HepG2 (cell line): ENCODE data around the gene BATF2. TPM values are rescaled to one million over a fixed set of nuclear protein-coding genes. Genes with fewer than 3 reads are reported as not detected.

Source experiments
- ATAC-seq: fragments of 200-7000 bp; cut with Tn5 transposase; 3 replicates; pipeline ENCODE4 v1.9.1; 2020; ENCODE audit warnings: mild to moderate bottlenecking, moderate library complexity
- BruUV-seq: library from RNA; stranded (reverse); fragments of 400-500 nt; replicated peaks from 2 replicates; lab custom pipeline; 2021; lab: Mats Ljungman, UMichigan
- CTCF ChIA-PET: fragments of 300-600 bp; formaldehyde crosslinking; extraction: SDS; loops from one replicate; lab custom pipeline; 2021; ENCODE audit warnings: low total read pairs, inconsistent platforms, low intra/inter-chr PET ratio; lab: Yijun Ruan, JAX
- POLR2A ChIA-PET: fragments of 350-600 bp; sonication (Branson Sonifier 250); formaldehyde crosslinking; loops from one replicate; lab custom pipeline; 2020; ENCODE audit warnings: antibody characterized with exemption, inconsistent platforms; lab: Yijun Ruan, JAX
- DNase-seq: peaks from one replicate; pipeline ENCODE4 v3.0.0-alpha.2; 2015; ENCODE audit warnings: low spot score
- FAIRE-seq: peaks from 3 replicates; lab custom pipeline; 2011; peaks lifted over from hg19 to GRCh38; lab: Jason Lieb, UNC
- H2AFZ ChIP-seq: one replicate; pipeline ENCODE4 v1.6.1; 2011; ENCODE audit warnings: low read length, inconsistent platforms
- H3K27ac ChIP-seq: fragments of 300-600 bp; 3 replicates; pipeline ENCODE4 v1.8.0; 2011; ENCODE audit warnings: mixed run types, mild to moderate bottlenecking, mixed read lengths, low read length, inconsistent platforms; ENCODE audit not compliant: insufficient read depth; ENCODE audit errors: extremely low read length
- H3K27me3 ChIP-seq, 2 experiments: fragments of 200-600 bp in 1 of 2; 2 replicates in 1 of 2; 3 replicates in 1 of 2; pipeline versions ENCODE4 v1.6.0 to v1.8.0; 2011; ENCODE audit warnings: low read length in 2 of 2, mild to moderate bottlenecking in 2 of 2, moderate library complexity in 2 of 2, inconsistent platforms in 1 of 2; ENCODE audit not compliant: insufficient read depth in 2 of 2, control insufficient read depth in 1 of 2
- H3K36me3 ChIP-seq, 2 experiments: fragments of 200-600 bp in 1 of 2; replicated peaks in 1 of 2; 2 replicates in 1 of 2; 3 replicates in 1 of 2; pipeline versions ENCODE4 v1.5.1 to v1.8.0; 2011; ENCODE audit warnings: low read length in 2 of 2, inconsistent platforms in 1 of 2; ENCODE audit not compliant: insufficient read depth in 2 of 2, control insufficient read depth in 1 of 2
- H3K4me1 ChIP-seq: 2 replicates; pipeline ENCODE4 v1.5.1; 2012; ENCODE audit warnings: low read length, inconsistent platforms; ENCODE audit not compliant: insufficient read depth
- H3K4me2 ChIP-seq: 2 replicates; pipeline ENCODE4 v1.6.0; 2011; ENCODE audit warnings: low read depth, low read length, inconsistent platforms
- H3K4me3 ChIP-seq, 3 experiments: fragments of 200-600 bp in 1 of 3; sonication (generic), shearing (Covaris generic) in 1 of 3; replicated peaks in 1 of 3; 2 replicates each; pipeline ENCODE4 v1.5.1; 2011 to 2016; ENCODE audit warnings: low read length in 3 of 3, inconsistent platforms in 2 of 3, low read depth in 2 of 3, mild to moderate bottlenecking in 2 of 3, control low read depth in 1 of 3, mixed read lengths in 1 of 3; ENCODE audit not compliant: insufficient read depth in 1 of 3
- H3K79me2 ChIP-seq: one replicate; pipeline ENCODE4 v1.6.1; 2011; ENCODE audit warnings: low read length, inconsistent platforms; ENCODE audit not compliant: insufficient read depth
- H3K9ac ChIP-seq: 2 replicates; pipeline ENCODE4 v1.6.0; 2011; ENCODE audit warnings: mild to moderate bottlenecking, low read depth, low read length, inconsistent platforms; ENCODE audit not compliant: insufficient read depth
- H3K9me3 ChIP-seq: 2 replicates; pipeline ENCODE4 v1.5.1; 2012; ENCODE audit warnings: mild to moderate bottlenecking, low read length
- H4K20me1 ChIP-seq: 2 replicates; pipeline ENCODE4 v1.6.0; 2011; ENCODE audit warnings: inconsistent platforms, mild to moderate bottlenecking, low read length, moderate library complexity; ENCODE audit not compliant: insufficient read depth
- ATF1 ChIP-seq: IDR thresholded peaks from 2 replicates; pipeline ENCODE4 v1.6.1; 2016; ENCODE audit warnings: mild to moderate bottlenecking, control low read depth
- FOXK1 ChIP-seq: sonication (generic); formaldehyde crosslinking; IDR thresholded peaks from 2 replicates; pipeline ENCODE4 v1.4.0; 2020; ENCODE audit warnings: low read depth, missing genetic modification reagents, borderline replicate concordance
- HNRNPK ChIP-seq: fragments of 200-400 bp; formaldehyde crosslinking; IDR thresholded peaks from 2 replicates; pipeline ENCODE4 v1.6.1; 2018; ENCODE audit warnings: low read length, low read depth, moderate library complexity, mild to moderate bottlenecking; ENCODE audit not compliant: poor library complexity, severe bottlenecking
- KLF16 ChIP-seq, 2 experiments: sonication (generic) in 1 of 2; formaldehyde crosslinking in 1 of 2; IDR thresholded peaks; 2 replicates each; pipeline versions ENCODE4 v1.6.1 to v1.8.0; 2016 to 2023; ENCODE audit warnings: missing genetic modification reagents in 2 of 2, missing compliant biosample characterization in 1 of 2
- SALL1 ChIP-seq: sonication (generic); formaldehyde crosslinking; IDR thresholded peaks from 2 replicates; pipeline ENCODE4 v1.8.0; 2022; ENCODE audit warnings: mild to moderate bottlenecking, missing genetic modification reagents
- THAP11 ChIP-seq: IDR thresholded peaks from 2 replicates; pipeline ENCODE4 v1.6.1; 2016; ENCODE audit warnings: missing biosample characterization, missing genetic modification reagents
- TOE1 ChIP-seq: sonication (generic); formaldehyde crosslinking; IDR thresholded peaks from 2 replicates; pipeline ENCODE4 v1.4.0; 2020; ENCODE audit warnings: mild to moderate bottlenecking, missing genetic modification reagents
- ZBTB10 ChIP-seq: sonication (generic); formaldehyde crosslinking; IDR thresholded peaks from 2 replicates; pipeline ENCODE4 v1.4.0; 2020; ENCODE audit warnings: missing genetic modification reagents, borderline replicate concordance
- ZFP90 ChIP-seq: sonication (generic); formaldehyde crosslinking; IDR thresholded peaks from 2 replicates; pipeline ENCODE4 v1.8.0; 2022; ENCODE audit warnings: missing genetic modification reagents, mild to moderate bottlenecking, inconsistent platforms, borderline replicate concordance
- ZKSCAN5 ChIP-seq: sonication (generic); formaldehyde crosslinking; IDR thresholded peaks from 2 replicates; pipeline ENCODE4 v1.5.1; 2020; ENCODE audit warnings: mild to moderate bottlenecking, missing genetic modification reagents
- ZNF101 ChIP-seq: sonication (generic); formaldehyde crosslinking; IDR thresholded peaks from 2 replicates; pipeline ENCODE4 v1.4.0; 2020; ENCODE audit warnings: mild to moderate bottlenecking, low read depth, missing genetic modification reagents, borderline replicate concordance
- ZNF337 ChIP-seq: sonication (generic); formaldehyde crosslinking; IDR thresholded peaks from 2 replicates; pipeline ENCODE4 v1.5.1; 2020; ENCODE audit warnings: missing genetic modification reagents, low read depth, mild to moderate bottlenecking, borderline replicate concordance
- ZNF362 ChIP-seq: sonication (generic); formaldehyde crosslinking; IDR thresholded peaks from 2 replicates; pipeline ENCODE4 v1.4.0; 2020; ENCODE audit warnings: missing genetic modification reagents, mild to moderate bottlenecking, borderline replicate concordance
- ZNF512B ChIP-seq: sonication (generic); formaldehyde crosslinking; IDR thresholded peaks from 2 replicates; pipeline ENCODE4 v1.5.1; 2020; ENCODE audit warnings: missing genetic modification reagents, mild to moderate bottlenecking, borderline replicate concordance
- ZNF546 ChIP-seq: sonication (generic); formaldehyde crosslinking; conservative IDR thresholded peaks from 2 replicates; pipeline ENCODE4 v1.8.1; 2023; ENCODE audit warnings: mild to moderate bottlenecking, missing genetic modification reagents
- ZNF564 ChIP-seq: sonication (generic); formaldehyde crosslinking; IDR thresholded peaks from 2 replicates; pipeline ENCODE4 v1.8.1; 2023; ENCODE audit warnings: mild to moderate bottlenecking, missing genetic modification reagents
- ZNF768 ChIP-seq: sonication (generic); formaldehyde crosslinking; IDR thresholded peaks from 2 replicates; pipeline ENCODE4 v1.4.0; 2020; ENCODE audit warnings: missing genetic modification reagents
- ZNF782 ChIP-seq: sonication (generic); formaldehyde crosslinking; IDR thresholded peaks from 2 replicates; pipeline ENCODE4 v1.4.0; 2020; ENCODE audit warnings: missing genetic modification reagents, mild to moderate bottlenecking, borderline replicate concordance
- ZNF792 ChIP-seq: IDR thresholded peaks from 2 replicates; pipeline ENCODE4 v1.6.1; 2016
- WGBS: methylation state at CpG from one replicate; pipeline ENCODE4 v1.1.6; 2017; ENCODE audit warnings: low lambda C conversion rate; 5-methylcytosine and 5-hydroxymethylcytosine counted together
- in situ Hi-C: cut with HindIII; loops from 2 replicates; pipeline ENCODE4 v1.10.0; 2017; ENCODE audit warnings: low pct_unique_long_range_greater_than_20kb; ENCODE audit not compliant: extremely low pct_ligation_motif_present
- intact Hi-C: fragments of 100-400 bp; cut with micrococcal nuclease; formaldehyde crosslinking; loops from one replicate; pipeline ENCODE4 v1.10.0; 2022; ENCODE audit not compliant: unreplicated experiment
- polyA plus RNA-seq, 8 experiments: library from polyadenylated mRNA; depleted of rRNA in 3 of 8; stranded (reverse) in 7 of 8; unstranded in 1 of 8; fragments of >200 nt; fragmentation: Illumina TruSeq in 4 of 8; extraction: Trizol in 4 of 8; gene quantifications; 2 replicates each; pipeline versions ENCODE4 v1.2.1 to v1.2.3, GENCODE V29; 2011 to 2016; ENCODE audit warnings: low read depth in 4 of 8, missing spikeins in 1 of 8, mixed read lengths in 1 of 8; ENCODE audit not compliant: insufficient read depth in 1 of 8
- total RNA-seq, 5 experiments: library from RNA; depleted of rRNA; stranded (reverse); fragments of >200 nt; fragmentation: Illumina TruSeq; extraction: Trizol; gene quantifications; 2 replicates each; pipeline ENCODE4 v1.2.3, GENCODE V29; 2016; ENCODE audit warnings: low read depth in 1 of 5

The BATF2 gene
- total and polyA plus RNA-seq, 2 of the 13 experiments (the other 11 are each of a cell fraction or from before 2014, with no cell fraction given), result 2.8 to 3.9 TPM

GRCh38 chr11:65003282-65003681, 6.5 kb upstream of the BATF2 start:
- no peak overlapping the region for H3K4me3 ChIP-seq
- WGBS, result 58% methylated on average over 5 of the region's 7 CpGs
- intact Hi-C loops, result no loop called here
- ChIA-PET CTCF (interaction anchor here (1.2 kb wide), 1 partner anchor 10 kb away, joined by 3 read pairs; the partner anchor contains the start of gene ARL2), POLR2A (interaction anchor here (0.6 to 2.3 kb wide), 2 partner anchors 11 to 162 kb away, joined by 3 to 5 read pairs; partner anchors contain the start of gene ARL2)
- FAIRE-seq (no peak), ATAC-seq (no peak), DNase-seq (no peak)
- in situ Hi-C loops, result no loop called here
- H3K36me3 ChIP-seq, result no peaks in the 10 kb centered on the region
- H2AFZ ChIP-seq, result no peak overlapping the region
- peaks cover 69% of the 10 kb centered on the region for H3K4me1 ChIP-seq
- H4K20me1 ChIP-seq, result no peaks in the 10 kb centered on the region
- no peak overlapping the region for H3K4me2 ChIP-seq
- no peak overlapping the region for H3K27ac ChIP-seq
- H3K27me3 ChIP-seq, result peaks cover 0 to 6% of the 10 kb centered on the region in 2 experiments; a peak in 2 of 5 replicates
- no peaks in the 10 kb centered on the region for H3K9me3 ChIP-seq
- BruUV-seq, result no TSS peak
- H3K9ac ChIP-seq, result no peak overlapping the region
- no peaks in the 10 kb centered on the region for H3K79me2 ChIP-seq
- TF ChIP-seq ZNF546 (CRISPR knock-in tag), result no peak
- no peak for TF ChIP-seq ZFP90 (CRISPR knock-in tag)
- peak; percentile 32; the same call in 1 of the 2 replicates for TF ChIP-seq FOXK1 (CRISPR knock-in tag)
- 0 out of 2 replicates have a peak, but pooled peaks have one; percentile 38 for TF ChIP-seq SALL1 (CRISPR knock-in tag)
- peak; percentile 43; the same call in 1 of the 2 replicates for TF ChIP-seq ZNF768 (CRISPR knock-in tag)
- TF ChIP-seq ZNF782 (CRISPR knock-in tag), result no peak
- TF ChIP-seq TOE1 (CRISPR knock-in tag), result no peak
- no peak for TF ChIP-seq KLF16 (CRISPR knock-in tag; IDR thresholded peaks at IDR 0.05)
- TF ChIP-seq HNRNPK, result no peak
- TF ChIP-seq ZNF512B (CRISPR knock-in tag), result no peak
- no peak for TF ChIP-seq ZKSCAN5 (CRISPR knock-in tag)
- TF ChIP-seq ATF1, result no peak
- TF ChIP-seq ZNF362 (CRISPR knock-in tag), result no peak
- no peak for TF ChIP-seq THAP11 (CRISPR knock-in tag)
- TF ChIP-seq ZNF792, result no peak
- TF ChIP-seq ZBTB10 (CRISPR knock-in tag), result no peak
- no peak for TF ChIP-seq ZNF101 (CRISPR knock-in tag)
- TF ChIP-seq ZNF564 (CRISPR knock-in tag), result no peak
- no peak for TF ChIP-seq ZNF337 (CRISPR knock-in tag)
